HG02970 (cell line): Measurements from ENCODE around the gene MGAT4D.
A peak's percentile ranks its signal among the peaks of the same experiment; 100 is the strongest.
"Not testable (repeated sequence)": the region's sequence is repeated elsewhere in the genome, so short reads cannot be mapped to it uniquely, and the experiment has no call there.

Source experiments
- ATAC-seq: cut with Tn5 transposase; IDR thresholded peaks from one replicate; pipeline ENCODE4 v1.9.1; 2021; ENCODE audit warnings: mild to moderate bottlenecking, moderate library complexity, moderate number of reproducible peaks; ENCODE audit not compliant: unreplicated experiment, low FRiP score

The MGAT4D gene

DNA sequence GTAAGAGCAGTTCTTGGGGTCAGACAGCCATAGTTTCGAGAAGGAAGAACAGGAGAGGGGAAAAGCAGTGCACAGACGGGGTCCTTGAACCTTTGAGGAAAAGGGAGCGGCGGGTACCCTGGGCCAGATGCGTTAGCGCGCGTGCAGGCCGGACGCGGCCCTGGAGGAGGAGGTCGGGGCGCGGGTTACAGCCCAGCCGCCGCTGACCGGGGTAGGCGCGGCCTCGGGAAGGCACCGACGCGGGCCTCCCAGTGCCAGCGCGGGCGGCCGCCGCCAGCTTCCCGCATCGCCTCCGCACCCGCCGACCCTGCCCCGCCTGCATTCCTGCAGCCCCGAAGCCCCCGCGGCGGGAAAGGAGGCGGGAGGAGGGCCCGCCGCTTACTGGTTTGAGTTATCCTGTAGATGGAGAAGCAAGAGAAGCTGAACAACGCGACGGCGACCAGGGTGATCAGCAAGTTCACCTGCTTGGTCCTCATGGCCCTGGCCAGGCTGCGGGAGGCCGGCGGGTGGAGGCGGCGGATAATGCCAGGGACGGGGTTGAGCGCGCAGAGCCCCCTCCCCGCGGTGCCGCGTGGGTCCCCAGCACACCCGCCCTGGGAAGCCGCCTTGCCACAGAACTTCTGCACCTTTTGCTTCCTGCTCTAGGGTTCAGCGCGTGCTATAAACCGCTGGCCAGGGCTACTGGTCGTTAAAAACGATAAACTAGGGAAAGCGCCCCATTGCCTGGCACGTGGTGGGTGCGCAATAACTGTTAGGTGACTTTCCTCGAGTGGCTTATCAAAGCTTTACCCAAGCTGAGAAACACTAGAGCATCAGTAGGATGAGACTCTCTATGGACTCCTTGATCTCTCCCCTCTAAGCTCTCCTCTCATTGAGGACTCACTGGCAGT, at the start of gene MGAT4D:
TSS of gene MGAT4D (minus strand) at position 547 of the 890 bp plus-strand sequence. CDS start at position 476, 71 bp downstream.
- ATAC-seq: no peak

DNA sequence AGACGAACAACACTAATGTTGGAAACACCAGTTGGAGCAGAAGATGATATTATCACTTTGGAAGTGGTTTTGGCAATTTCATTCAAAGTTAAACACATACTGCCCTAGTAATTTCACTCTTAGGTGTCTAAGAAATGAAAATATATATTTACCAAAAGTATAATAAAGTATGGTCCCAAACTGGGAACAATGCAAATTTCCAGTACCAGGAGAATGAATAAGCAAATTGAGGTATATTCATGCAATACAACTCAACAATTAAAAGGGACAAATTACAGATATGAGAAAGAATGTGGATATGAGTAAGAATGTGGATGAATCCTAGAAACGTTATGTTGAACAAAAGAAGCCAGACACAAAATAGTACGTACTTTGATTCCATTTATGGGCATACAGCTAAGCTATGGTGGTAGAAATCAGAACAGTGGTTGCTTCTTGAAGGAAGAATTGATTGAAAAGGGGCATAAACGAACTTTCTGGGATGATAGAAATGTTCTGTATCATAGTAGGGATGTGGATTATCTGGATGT, 35.9 kb upstream of the MGAT4D start:
- no peak for ATAC-seq

GRCh38 chr4:140529434-140529833, 31.3 kb upstream of the MGAT4D start:
- no peak for ATAC-seq

- peak; percentile 100 for ATAC-seq
Measured at GRCh38 chr4:140523857-140524742, 26.0 kb upstream of the MGAT4D start, which contains the start of gene ELMOD2. Gene ELMOD2 (plus strand): TSS chr4:140524168. CDS start chr4:140525429, 1,261 bp downstream.

- peak; percentile 3 for ATAC-seq
Measured at GRCh38 chr4:140523370-140523856, 25.3 kb upstream of the MGAT4D start.

GRCh38 chr4:140515423-140515822, 17.3 kb upstream of the MGAT4D start:
- no peak for ATAC-seq

DNA sequence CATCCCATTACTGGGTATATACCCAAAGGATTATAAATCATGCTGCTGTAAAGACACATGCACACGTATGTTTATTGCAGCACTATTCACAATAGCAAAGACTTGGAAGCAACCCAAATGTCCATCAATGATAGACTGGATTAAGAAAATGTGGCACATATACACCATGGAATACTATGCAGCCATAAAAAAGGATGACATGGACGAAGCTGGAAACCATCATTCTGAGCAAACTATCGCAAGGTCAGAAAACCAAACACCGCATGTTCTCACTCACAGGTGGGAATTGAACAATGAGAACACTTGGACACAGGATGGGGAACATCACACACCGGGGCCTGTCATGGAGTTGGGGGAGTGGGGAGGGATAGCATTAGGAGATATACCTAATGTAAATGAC, 15.7 kb upstream of the MGAT4D start:
- not testable (repeated sequence) for ATAC-seq

- no peak for ATAC-seq
Measured at GRCh38 chr4:140504261-140504660, 6.2 kb upstream of the MGAT4D start.

DNA sequence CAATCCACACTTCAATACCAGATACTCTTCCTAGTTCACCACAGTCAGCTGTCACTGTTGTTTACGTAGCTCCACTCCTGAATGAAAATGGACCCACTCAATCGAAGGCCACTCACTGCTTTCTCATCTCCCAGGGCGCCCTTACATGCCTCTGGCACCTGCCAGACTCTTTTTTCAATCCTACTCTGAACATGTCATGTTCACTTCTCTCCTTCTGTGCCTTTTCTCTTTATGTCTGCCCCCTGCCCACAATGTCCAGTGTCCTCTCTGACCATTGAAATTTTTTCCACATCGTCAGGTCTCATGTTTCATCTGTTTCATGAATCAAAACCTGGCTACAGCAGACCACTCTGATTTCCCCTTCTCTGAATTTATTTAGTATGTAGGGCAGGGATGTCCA, 1.3 kb upstream of the MGAT4D start:
- no peak for ATAC-seq

DNA sequence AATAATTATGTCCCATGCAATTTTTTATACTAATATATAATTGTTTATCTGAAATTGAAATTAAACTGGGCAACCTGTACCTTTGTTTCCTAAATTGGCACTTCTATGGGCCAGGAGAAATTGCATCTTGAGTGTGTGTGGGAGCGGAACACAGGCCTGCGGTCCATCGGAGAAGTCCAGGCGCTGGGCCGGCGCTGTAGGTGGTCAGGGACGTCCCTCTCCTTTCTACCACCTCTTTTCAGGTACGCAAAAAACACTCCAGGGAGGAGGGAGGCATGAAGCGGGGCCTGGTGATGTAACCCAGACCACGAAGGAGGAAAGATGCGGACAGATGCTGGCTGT, 717 bp downstream of the MGAT4D start:
- ATAC-seq: no peak

GRCh38 chr4:140485939-140486338, 12.2 kb downstream of the MGAT4D start:
- ATAC-seq: no peak

- ATAC-seq: no peak
Measured at GRCh38 chr4:140483445-140483844, 14.6 kb downstream of the MGAT4D start.

- no peak for ATAC-seq
Measured at GRCh38 chr4:140472156-140472555, 25.9 kb downstream of the MGAT4D start.

DNA sequence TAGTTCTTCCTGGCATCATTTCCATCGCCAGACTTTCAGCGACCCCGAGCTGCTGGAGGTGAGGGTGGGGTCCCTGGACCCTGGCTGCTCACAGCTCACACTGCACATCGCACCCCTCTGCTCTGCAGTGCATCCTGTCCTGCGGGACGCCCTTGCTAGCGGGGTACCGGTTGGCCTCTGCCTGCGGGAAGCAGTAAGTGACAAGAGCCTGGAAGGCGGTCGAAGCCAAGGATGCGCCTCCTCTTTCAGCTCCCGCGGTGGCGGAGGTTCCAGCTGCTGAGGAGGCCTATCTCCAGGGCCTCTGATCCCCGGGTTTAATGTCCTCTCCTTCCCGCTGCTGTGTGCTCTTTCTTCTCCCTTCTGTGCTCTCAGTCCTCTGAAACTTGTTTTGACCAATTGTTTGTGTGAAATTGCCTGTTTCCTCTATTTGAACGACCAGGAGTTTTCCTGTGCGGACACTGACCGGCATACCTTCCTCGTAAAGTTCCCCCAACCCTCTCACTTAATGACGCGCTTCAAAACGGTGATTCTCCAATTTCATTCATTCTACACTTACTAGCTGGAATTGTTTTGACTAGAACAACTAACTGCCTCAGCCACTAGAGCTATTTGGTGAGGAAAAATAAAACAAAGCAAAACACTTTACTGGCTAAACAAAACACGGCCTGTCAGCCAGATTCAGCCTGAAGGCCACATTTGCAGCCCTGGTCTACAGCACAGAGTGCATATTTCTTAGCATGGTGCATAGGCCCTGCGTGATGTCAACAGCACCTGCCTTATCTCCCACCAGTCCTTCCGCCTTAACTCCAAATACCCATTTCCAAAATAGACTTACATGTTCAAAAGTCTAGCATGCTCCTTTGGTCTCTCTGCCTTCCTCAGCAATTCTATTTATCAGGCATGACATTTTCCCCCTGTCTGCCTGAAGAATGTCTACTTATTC, 28.0 kb downstream of the MGAT4D start:
- ATAC-seq: no peak

- no peak for ATAC-seq
Measured at GRCh38 chr4:140466146-140466545, 31.9 kb downstream of the MGAT4D start.

DNA sequence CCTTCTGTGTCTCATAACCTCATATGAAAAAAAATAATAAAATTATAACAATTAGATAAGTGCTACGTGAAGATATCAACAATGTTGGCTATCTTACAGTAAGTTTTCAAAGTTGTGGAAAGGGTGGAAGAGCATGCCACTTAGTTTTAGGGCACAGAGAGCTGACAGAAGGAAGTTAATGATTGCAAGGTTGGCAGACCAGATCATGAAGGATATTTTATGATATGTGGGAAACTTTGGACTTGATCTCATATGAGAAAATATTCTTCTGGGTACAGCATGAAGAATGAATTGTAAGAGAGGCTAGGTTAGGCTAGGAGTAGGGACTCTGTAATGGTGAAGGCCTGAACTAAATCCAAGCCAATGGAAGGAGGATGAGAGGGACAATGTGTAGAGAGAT, 34.5 kb downstream of the MGAT4D start:
- ATAC-seq: no peak

DNA sequence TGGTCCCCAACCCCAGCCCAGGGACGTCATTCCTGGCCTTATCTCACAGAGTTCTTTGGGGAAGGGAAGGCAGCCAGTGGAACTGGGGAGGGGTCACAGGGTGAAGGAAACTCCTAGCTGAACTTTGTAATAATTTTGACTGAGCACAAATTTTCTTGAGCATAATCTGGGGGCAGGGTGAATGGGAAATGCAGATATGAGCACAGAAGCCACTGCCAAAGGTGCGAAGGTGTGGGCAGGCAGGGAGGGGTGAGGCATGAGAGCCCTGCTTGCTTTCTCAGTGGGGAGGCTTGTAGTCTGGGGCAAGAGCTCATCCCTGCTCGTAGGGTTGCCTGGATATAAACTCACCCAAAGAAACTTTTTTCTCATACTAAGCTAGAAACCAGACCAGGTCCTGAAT, 34.9 kb downstream of the MGAT4D start:
- ATAC-seq: no peak

GRCh38 chr4:140450352-140450751, 47.7 kb downstream of the MGAT4D start:
- no peak for ATAC-seq

DNA sequence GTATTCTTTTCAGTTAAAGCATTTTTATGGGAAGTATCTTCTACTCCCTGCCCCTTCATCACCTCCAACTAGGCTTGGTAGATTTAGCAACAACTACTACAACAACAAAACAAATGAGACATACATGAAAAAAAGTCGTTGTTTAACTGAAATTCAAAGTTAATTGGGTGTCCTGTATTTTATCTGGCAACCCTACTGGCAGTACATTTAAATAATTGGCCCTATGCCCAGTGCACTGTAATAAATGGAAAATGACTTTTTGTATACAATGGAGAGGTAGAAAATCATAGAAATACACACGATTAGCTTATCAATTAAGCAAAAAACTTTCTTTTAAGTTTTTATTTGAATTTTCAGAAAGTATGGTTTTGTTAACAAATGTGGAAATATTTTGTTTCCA, 49.3 kb downstream of the MGAT4D start:
- no peak for ATAC-seq

GRCh38 chr4:140448162-140448561, 49.9 kb downstream of the MGAT4D start:
- no peak for ATAC-seq
